GM11168 (cell line): ENCODE data around the gene CIDEA.

Source experiments
- in situ Hi-C: fragments of 300-500 bp; cut with MboI; formaldehyde crosslinking; loops from one replicate; pipeline ENCODE4 v1.12.0; 2022; ENCODE audit warnings: low sequenced_read_pairs; ENCODE audit not compliant: unreplicated experiment

Gene CIDEA

DNA sequence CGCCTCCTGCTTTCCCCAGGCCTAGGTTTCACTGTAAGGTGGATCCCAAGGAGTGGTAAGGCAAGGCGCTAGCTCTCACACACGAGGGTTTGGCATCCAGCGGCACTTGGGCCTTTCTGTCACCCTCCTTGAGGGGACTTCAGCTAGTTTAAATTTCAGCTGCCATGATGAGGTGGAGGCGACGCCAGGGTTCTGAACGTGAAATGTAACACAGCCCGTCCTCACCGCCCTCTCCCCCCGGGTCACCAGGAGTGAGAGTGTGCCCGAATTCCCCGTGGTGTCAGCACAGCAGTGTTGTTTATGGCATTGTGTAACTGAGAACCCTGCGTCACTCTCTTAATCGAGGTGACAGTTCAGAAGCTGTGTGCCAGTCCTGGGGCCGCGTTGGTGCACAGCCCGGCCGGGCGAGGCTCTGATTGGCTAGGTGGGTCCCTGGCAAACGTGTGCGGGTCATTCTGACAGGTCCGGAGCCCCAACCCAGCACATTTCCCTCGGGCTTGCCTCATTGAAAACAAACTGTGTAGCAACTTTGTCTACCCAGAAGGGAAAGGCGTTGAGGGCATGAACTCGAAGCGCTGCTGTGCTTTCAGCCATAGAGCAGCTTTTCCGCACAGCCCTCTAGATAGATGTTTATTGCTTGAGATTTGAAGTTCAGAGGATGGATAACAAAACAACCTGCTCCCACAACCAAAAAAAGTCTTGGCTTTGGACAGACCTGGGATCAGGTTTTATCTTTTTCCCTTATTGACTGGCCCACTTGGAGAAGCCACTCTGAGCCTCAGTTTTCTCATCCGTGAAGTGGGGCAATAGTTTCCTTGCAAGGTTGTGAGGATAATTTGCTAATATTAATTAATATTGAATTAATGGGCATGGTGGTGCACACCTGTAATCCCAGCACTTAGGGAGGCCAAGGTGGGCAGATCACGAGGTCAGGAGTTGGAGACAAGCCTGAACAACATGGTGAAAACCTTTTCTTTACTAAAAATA lies 4.9 kb downstream of the CIDEA start:
- in situ Hi-C loops, result no loop called here

DNA sequence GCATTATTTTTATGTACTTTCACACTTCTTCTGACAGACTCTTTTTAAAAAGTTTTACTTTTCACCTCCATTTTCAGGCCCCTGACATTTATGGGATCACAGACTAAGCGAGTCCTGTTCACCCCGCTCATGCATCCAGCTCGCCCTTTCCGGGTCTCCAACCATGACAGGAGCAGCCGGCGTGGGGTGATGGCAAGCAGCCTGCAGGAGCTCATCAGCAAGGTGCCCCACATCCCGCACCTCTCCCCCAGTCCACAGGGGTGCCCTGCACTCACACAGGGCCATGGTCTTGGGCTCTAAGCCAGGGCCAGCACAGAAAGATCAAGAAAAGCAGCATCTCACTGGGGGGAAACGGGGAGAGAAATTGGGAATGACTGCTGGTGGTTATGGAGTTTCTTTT lies 8.6 kb downstream of the CIDEA start:
- in situ Hi-C loops, result no loop called here

DNA sequence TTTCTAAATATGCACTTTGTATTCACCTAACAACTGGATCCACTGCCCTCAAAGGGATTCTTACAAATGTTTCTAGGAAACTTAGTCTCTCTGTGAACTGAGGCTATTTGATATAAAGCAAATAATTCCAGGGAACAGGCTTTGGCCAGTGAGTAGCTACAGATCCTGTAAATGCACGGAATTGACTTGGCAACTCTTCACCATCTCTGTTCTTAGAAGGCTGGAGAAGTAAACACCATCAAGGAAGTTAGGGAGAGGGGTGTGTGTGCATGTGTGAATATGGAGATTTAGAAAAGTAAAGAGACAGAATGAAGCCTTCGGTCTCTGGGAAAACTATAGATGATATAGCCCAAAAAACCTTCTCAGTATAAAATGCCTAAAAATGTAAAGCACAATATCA lies 10.7 kb downstream of the CIDEA start:
- in situ Hi-C loops, result no loop called here

DNA sequence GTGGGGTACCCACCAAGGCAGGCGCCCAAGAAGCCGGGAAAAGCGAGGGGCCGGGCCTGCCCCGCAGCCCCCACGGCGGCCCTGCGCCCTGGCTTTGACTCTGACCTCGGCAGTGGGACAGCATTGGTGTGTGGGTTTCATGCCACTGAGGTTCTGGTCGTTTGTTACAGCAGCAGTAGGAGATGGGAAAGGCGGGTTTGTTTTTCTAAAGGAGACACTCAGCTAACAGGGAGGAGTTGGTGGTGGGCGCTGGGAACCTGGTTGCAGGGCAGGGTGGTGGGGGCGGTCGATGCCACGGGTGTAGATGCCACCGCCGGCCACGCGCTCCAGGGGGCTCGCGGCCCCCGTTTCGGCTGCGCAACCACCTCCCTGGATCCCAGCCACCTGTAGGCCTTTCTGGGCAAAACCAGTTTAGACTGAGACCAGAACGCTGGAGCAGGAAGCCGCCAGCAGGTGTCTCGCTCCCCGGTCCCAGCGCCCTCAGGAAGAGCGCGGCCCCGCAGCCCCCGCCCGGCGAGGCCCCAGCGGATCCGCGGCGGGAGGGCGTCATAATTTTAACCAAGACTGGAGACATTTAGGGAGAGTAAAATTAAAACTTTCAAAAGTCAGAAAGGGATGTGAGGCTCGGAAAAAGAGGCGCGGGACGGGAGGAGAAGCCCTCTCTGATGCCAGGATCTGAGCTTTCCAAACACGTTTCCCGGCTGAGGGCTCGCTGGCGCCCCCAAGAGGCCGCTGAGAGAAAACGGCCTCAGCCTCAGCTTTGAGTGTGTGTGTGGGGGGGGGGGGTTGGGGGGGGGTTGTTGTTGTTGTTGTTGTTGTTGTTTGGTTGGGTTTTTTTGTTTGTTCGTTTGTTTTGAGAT lies 17.4 kb downstream of the CIDEA start:
- in situ Hi-C loops, result no loop called here

DNA sequence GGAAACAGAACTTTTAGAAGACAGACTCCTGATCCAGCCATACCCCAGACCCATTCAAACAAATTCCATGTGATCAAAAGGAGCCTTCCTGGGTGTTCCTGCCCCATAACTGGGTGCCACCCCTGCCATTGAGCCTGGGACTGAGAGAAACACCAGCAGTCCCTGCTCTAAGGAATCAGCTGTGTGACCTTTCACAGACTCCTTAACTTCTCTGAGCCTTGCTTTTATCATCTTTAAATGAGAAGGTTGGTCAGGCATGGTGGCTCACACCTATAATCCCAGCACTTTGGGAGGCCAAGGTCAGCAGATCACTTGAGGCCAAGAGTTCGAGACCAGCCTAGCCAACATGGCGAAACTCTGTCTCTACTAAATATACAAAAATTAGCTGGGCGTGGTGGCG lies 20.6 kb downstream of the CIDEA start:
- in situ Hi-C loops, result no loop called here

DNA sequence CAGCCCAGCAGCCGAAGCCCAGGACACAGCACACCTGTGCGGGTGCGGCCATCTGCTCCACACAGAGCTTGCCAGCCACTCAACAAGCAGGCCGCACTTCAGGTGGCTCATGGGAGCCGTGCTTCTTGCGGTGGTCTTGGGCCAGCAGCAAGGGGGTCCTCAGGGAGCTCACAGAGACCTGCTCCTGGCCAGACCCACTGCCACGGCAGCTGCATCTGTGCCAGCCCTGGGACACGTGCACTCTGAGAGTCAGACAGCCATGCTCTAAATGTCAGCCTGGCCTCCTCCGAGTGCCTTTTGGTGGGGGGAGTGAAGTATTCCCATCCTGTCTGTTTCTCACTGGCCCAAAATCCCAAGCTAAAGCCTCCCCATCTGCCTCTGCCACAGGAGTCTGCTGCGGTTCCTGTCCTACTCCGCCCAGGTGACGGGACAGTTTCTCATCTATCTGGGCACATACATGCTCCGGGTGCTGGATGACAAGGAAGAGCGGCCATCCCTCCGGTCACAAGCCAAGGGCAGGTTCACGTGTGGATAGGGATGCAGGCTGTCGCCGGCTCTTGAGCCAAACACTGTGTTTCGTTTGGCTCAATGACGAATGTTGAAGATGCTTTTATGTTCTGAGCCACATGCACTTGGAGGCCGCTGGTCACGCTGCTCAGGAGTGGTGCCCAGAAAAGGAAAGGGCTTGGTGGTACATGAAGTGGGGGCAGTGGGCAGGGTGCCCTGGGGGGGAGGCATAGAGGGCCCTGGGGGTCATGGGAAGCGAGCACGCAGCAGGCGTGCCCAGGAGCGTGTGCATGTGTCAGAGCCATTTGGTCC lies 22.8 kb downstream of the CIDEA start:
- in situ Hi-C loops, result no loop called here

DNA sequence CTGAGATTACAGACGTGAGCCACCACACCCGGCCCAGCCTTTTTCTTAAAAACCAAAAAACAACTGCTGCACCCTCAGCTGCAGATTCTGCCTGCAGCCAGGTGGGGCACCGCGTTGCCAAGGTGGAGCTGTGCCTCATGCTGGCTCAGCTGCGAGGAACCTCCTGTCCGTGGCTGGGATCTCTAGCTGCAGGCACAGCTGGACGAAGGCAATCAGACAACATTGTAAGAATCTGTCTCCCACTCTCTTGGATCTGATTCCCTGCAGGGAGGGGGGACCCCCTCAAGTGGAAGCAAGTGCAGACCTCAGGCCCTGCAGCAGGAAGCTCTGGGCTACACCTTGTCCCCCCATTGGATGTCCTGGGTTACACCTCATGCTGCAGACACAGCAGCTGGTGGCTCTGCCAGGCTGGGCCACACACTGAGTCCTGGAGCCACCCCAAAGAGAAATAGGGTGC lies 24.1 kb downstream of the CIDEA start:
- in situ Hi-C loops, result no loop called here

DNA sequence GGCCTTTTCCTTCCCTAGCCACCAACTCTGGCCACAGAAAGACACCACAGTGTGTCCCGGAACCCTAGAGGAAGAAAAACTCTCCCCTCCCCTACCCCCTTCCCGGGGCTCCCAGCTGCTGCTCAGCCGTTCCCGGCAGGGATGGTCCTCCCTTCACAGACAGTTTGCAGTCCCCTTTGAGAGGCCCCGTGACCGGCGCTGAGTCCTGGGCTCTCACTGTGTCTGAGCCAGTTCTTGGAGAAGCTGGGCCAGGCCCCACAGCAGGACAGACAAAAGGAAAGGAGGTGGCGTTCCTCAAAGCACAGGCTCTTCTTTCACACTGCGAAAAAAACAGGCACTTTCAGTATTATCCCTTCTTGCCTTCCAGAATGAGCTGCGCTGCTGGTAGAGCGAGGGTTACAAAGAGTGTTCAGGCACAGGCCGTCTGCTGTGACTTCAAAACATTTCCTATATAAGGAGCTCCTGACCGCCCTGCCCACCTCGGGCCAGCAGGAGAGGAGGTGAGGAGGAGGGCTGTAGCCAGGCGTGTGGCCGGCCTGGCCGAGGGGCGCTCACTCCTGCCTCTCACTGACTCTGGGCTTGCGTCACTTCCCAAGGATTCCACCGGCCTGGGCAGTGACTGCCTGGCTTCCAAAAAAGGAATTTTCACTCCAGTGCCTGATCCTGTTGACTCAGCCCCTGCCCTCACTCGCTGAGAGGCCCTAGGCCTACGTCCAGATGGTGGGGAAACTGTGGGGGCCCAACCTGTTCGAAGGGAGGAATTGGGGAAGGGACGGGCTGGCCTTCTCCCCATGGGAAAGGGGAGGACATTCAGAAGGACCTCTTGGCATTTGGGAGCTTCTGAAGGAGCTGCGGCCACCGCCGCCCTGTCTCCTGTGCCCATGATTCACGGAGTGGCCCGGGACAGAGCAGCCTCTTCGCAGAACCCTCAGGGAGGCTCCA lies 24.9 kb downstream of the CIDEA start:
- in situ Hi-C loops, result no loop called here

DNA sequence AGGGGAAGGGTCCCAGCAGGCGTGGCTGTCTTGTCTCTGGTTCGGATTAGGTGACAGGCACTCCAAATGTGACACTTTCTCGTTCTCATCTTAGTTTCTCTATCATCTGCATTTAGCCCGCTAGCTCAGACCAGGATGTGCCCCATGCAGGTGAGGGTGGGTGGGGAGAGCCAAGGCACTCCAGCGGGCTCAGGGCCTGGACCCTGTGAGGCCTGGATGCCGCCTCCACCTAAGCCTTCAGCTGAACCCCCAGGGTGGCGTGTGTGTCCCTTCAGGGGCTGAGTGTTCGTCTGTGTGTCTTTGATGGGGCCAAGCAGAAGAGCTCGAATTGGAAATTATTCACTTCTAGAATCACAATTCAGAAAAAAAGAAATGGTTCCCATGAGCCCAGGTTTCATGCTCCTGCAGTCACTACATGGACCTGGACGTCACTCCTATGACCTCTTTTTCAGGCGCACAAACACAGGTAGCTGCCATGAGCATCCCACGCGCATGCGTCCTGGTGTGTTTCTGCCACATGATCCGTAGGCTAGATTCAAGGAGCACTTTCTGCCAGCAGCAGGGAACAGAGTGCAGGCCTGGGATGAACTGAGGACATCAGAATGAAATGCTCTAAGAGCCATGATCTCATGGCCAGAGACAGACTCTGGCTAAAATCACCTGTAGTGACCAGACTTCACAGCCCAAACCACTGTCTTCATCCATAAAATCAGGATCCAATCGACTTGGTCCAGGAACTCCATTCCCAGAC lies 25.8 kb downstream of the CIDEA start:
- in situ Hi-C loops, result no loop called here

DNA sequence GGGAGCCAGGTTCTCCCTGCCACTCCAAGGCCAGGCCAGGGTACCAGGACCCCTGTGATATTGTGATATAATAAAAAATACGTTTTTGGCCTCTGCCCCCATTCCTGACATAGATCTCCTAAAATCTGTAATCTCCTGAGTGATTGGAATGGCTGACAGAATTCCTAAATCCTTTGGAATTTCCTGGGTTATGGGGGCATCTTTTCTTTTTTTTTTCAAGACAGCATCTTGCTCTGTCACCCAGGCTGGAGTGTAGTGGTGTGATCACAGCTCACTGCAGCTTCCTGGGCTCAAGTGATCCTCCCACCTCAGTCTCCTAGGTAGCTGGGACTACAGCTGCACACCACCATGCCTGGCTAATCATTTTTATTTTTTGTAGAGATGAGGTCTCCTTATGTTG lies 27.7 kb downstream of the CIDEA start:
- in situ Hi-C loops, result no loop called here

DNA sequence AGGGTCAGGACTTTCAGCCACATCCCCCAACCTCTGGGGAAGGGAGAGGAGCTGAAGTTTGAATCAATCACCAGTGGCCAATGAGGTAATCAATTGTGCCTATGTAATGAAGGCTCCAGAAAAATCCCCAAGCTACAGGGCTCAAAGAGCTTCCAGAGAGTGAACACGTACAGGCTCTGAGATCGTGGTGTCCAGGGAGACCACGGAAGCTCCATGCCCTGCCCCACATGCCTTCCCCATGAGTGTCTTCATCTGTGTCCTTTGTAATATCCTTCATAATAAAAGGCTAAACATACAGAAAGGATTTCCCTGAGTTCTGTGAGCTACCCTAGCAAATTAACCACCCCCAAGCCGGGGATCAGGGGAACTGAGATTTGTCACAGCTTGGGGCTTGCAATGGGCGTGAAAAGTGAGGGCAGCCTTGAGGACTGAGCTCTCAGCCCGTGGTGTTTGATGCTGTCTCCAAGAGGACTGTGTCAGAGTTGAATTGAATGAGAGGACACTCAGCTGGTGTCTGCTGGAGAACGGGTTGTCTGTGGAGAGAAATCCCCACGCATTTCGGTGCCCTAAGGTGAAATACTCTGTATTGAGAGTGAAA lies 28.4 kb downstream of the CIDEA start:
- in situ Hi-C loops, result no loop called here

DNA sequence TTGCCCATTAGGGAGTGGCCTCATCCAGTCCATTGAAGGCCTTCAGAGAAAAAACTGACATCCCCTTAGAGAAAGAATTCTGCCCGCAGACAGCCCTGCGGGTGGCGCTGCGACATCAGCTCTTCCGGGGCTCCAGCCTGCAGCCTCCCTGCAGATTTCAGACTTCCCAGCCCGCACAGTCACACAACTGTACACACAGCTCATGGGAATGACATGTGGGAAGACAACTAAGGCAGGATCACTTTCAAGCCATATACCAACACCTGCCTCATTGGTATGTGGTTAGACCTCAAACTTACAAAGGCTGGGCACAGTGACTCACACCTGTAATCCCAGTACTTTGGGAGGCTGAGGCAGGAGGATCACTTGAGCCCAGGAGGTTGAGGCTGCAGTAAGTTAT lies 29.1 kb downstream of the CIDEA start:
- in situ Hi-C loops, result no loop called here

DNA sequence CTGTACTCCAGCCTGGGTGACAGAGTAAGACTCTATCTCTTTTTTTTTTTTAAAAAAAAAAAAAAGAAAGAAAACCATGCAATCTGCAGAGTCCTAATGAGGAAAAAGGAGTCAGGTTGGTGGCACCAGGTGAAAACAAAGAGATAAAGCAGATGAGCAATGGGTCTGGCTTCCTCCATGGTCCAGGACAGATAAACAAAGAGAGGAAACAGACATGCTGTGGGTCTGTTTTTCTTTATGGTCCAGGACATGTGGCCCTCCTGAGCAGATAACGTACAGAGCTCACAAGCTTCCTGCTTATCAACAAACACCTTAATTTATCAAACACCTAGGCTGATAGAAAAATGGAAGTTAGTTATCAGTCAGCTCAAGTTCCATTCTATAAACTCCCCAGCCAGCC lies 29.5 kb downstream of the CIDEA start:
- in situ Hi-C loops, result no loop called here

DNA sequence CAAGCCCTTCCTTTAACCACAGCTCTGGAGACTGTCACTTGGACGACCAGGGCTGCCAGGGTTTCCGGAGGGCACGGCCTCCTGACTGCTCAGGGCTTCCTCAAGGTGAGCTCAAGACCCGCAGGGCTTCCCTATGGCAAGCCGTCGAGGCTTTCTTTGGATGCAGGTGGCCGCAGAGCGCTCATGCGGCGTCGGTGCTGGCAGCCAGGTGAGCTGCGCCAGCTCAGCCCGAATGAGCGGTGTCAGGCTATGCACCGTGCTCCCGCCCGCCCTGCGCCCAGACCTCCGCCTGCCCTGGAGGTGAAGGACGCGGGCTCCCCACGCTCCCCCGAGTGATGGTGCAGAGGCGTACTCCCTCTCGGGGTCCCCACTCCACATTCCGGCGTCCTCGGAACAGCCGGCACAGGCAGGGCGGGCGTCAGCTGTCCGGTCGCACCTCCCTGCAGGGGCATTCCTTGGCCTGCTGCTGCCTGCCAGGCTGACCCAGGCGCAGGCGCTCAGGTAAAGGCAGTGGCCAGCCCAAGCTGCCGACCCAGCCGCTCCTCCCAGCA lies 33.0 kb downstream of the CIDEA start:
- in situ Hi-C loops, result no loop called here

DNA sequence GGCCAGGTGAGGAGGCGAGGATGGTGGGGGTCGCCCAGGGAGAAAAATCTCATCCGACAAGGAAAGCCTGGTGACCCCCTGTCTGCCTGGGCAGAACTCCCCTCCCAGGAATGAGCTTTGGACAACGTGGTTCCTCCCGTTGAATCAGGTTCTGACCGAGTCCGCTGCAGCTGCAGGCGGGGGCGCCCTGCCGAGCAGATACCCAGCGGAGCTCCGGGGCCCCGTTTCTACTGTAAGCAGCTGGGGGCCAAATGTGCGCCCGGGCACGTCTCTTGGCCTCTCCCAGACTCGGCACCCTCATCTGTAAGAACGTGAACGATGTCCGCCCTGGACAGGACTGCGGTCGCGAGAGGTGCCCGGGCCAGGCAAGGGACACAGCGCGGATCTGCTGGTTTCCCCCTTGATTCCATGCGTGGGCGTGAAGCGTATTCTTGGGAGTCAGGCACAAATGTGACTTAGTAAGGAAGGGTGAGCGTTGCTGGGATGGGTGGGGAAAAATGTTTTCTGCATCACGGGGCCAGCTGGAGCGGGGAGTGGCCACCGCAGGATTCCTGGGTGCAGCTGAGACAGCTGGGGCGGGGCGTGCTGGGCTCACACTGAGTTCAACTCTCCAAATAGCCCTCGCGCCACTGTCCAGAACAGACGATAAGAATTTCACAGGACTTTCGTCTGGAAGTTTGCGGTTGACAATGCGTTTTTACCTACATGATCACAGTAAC lies 33.7 kb downstream of the CIDEA start:
- in situ Hi-C loops, result no loop called here

DNA sequence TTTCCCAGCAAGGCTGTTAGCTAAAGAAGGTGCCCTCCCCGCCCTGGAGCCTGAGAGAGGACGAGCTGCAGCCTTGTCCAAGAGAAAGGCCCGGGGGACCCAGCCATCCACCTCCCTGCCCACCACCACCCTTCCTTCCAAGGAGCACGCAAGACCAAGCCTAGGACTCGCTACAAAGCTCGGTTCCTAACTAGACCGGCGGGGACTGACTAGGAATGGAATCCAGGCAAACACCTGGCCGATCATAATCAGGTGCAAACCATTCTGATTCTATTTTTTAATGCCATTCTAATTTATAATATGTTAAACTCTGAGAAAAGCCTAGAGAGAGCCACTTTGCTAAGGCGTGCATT lies 34.2 kb downstream of the CIDEA start:
- in situ Hi-C loops, result no loop called here

DNA sequence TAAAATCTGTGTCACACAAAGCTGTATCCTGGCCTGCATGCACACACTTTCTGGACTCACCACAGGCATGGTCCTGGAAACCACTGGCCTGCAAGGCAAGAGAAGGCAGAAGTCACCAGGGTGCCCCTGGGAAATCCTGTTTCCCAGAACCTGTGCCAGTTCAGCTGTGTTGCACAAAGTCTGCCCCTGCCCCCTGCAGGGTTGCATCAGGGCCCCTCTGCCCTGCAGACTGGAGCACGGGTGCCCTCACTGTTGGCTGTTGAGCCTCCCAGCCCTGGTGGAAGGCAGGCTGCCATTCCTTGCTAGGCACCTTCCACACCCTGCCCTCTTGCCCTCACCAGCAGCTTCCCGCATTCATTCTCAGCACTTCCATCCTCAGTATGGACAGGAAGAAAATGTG lies 35.9 kb downstream of the CIDEA start:
- in situ Hi-C loops, result no loop called here
